Large intestine (tissue), 3 donors: ENCODE data around the gene KCNQ1. TPM values are rescaled to one million over a fixed set of nuclear protein-coding genes. Genes with fewer than 3 reads are reported as not detected.

Source experiments
- DNase-seq, 2 donors: peaks; one replicate each; pipeline versions ENCODE4 v3.0.0 to v3.0.0-alpha.2; 2013
- H3K27ac ChIP-seq: one replicate; pipeline ENCODE4 v1.5.1; 2013; ENCODE audit warnings: low read length
- H3K27me3 ChIP-seq: 2 replicates; pipeline ENCODE4 v1.6.1; 2013; ENCODE audit warnings: low read length; ENCODE audit not compliant: control insufficient read depth, insufficient read depth
- H3K36me3 ChIP-seq: 2 replicates; pipeline ENCODE4 v1.6.1; 2013; ENCODE audit warnings: low read length; ENCODE audit not compliant: control insufficient read depth, insufficient read depth
- H3K4me1 ChIP-seq: one replicate; pipeline ENCODE4 v1.6.1; 2013; ENCODE audit warnings: low read length; ENCODE audit not compliant: control insufficient read depth, insufficient read depth
- H3K4me3 ChIP-seq: one replicate; pipeline ENCODE4 v1.5.1; 2013; ENCODE audit warnings: low read length
- H3K9me3 ChIP-seq: one replicate; pipeline ENCODE4 v1.6.1; 2013; ENCODE audit warnings: mild to moderate bottlenecking, low read depth, low read length, moderate library complexity; ENCODE audit not compliant: control insufficient read depth
- WGBS: methylation state at CpG from one replicate; pipeline ENCODE4 v1.1.5; 2013; ENCODE audit warnings: low lambda C conversion rate; ENCODE audit not compliant: insufficient coverage; 5-methylcytosine and 5-hydroxymethylcytosine counted together
- polyA plus RNA-seq: library from polyadenylated mRNA; unstranded; fragments of 120-200 nt; gene quantifications from one replicate; pipeline ENCODE4 v1.2.1, GENCODE V29; 2013

Gene KCNQ1
- polyA plus RNA-seq, 1 donor, result 19.5 TPM

DNA sequence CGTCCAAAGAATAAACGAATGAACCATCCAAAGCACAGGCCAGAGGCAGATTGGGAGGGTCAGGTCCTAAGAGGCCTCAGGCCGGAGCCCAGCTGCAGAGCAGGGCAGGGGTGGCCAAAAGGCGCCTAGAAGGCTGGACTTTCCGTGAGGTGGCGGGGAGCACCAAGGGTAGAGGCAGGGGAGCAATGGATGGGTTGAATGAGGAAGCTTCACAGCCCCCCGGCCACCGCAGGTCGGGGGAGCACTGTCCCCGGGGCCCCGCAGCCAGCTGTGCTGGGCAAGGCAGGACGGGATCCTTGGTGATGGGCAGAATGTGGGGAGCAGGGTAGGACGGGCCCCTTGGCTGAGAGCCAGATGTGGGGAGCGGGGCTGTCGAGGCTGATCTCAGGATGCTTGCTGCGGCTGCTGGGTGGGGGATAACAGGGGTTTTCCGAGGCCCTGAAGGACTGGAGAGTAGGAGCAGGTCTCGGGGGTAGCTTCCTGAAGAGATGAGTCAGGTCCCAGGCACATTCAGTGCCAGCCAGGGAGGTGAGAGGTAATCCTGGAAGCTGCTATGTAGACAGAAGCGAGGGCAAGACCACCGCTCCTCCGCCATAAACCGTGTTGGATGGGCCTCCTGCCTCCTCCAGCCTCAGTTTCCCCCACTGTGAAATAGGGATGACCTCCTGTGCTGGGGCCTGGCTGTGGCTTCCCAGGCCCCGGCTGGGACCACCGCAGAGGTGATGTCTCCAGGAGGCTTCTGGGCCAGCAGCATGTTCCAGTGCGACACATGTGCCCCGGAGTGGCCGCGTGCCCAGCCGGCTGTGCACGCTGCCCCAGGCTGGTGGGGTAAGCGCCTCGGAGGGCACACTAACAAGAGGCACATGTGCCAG, 289.6 kb downstream of the KCNQ1 start:
- Histone ChIP-seq H3K4me1 (peaks cover 76% of the 10 kb centered on the region), H3K4me3 (no peak overlapping the region), H3K27me3 (no peaks in the 10 kb centered on the region), H3K27ac (no peak overlapping the region), H3K36me3 (no peaks in the 10 kb centered on the region), H3K9me3 (peaks cover 2% of the 10 kb centered on the region)
- no CpG with 5 or more reads among the region's 32 CpGs for WGBS
- DNase-seq, result no peak

DNA sequence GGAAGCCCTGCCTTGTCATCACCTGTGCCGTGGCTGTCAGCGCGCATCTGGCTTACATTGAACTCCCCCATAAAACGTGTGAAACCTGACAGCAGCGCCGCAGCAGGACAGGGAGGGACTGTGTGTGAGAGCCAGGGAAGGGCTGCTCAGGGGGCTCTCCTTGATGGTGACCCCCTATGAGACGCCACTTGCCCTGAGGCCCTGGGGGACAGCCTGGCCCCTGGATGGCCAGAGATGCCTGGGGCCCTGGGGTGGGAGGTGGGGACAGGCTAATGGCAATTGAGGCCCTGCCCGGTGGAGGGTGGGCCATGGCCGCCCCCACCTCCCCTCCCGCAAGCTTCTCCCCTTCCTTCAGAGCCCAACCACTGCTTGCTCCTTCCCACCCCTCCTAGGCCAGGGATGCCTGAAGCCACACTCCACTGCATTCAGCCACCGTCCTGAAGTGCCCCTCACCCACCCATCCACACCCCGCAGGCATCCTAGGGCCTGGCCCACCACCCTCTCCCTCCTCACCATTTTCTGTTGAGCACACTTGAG, 290.3 kb downstream of the KCNQ1 start:
- no peaks in the 10 kb centered on the region for H3K36me3 ChIP-seq
- H3K4me1 ChIP-seq, result peaks cover 76% of the 10 kb centered on the region
- no peak overlapping the region for H3K4me3 ChIP-seq
- DNase-seq, result no peak
- no peak overlapping the region for H3K27ac ChIP-seq
- WGBS, result no CpG with 5 or more reads among the region's 12 CpGs
- no peaks in the 10 kb centered on the region for H3K27me3 ChIP-seq
- peaks cover 2% of the 10 kb centered on the region for H3K9me3 ChIP-seq

DNA sequence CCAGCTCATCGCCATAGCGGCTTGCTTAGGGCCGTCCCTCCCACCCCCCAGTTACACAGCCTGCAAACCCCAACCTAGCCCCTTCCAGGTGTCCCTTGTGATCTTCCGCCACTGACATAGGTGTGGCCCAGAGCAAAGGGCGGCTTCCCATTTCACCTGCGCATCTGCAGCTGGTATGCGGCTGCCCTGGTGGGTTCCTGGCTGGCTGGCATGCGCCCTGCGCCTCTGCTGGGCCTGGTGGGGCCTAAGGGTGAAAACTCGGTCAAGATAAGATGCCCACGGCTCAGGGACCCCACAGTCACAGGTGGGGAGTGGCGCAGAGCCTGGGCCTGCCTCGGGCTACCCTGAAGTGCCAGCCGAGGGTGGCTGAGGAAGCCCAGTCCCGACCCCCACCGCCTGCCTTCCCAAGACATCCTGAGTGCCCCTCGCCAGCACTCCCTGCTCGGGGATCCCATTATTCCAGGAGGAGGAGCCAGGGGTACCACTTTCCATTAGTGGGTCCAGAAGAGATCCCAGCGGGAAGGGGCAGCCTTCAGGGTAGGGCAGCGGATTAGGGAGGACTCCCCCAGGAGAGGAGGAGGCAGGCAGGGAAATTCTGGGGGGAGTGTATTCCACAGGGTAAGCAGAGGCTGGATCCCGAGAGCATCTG, 291.9 kb downstream of the KCNQ1 start:
- H3K9me3 ChIP-seq, result peaks cover 6% of the 10 kb centered on the region
- DNase-seq, result peak; percentile 81 to 85
- WGBS, result no CpG with 5 or more reads among the region's 21 CpGs
- H3K27ac ChIP-seq, result peak overlapping the region; percentile 47
- H3K27me3 ChIP-seq, result no peaks in the 10 kb centered on the region
- H3K4me3 ChIP-seq, result no peak overlapping the region
- peaks cover 75% of the 10 kb centered on the region for H3K4me1 ChIP-seq
- no peaks in the 10 kb centered on the region for H3K36me3 ChIP-seq

DNA sequence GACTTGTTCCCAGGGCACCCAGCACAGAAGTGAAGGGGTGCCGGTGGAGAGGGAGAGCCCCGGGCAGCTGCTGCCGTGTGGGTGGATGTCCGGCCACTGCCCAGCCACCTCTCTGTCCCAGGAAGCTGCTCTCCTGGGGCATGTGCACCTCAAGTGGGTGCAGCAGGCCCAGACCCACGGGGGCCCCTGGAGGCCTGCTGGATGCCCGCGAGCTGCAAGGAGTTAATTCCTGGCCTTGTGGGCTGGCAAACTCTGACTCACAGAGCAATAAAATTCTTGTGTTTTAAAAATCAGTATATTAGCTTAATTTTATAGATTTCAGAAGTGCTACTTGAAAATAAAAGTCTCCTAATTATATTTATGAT, 292.4 kb downstream of the KCNQ1 start:
- WGBS, result no CpG with 5 or more reads among the region's 7 CpGs

DNA sequence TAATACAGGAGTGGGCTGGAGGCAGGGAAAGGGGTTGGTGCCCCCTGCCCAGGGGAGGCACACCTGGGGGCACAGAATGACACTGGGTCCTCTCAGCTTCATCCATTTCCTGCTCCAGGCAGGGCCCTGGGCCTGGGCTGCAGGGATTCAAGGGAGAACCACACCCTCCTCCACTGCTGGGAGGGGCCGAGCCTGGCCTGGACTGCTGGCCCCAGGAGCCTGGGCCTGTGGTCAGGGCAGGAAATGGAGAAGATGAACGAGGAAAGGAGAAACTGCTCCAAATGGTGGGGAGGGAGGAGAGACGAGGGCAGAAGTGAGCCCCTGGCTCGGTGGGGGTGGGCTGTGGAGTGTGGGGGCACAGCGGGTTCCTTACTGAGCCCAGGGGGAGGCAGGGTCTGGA, 293.1 kb downstream of the KCNQ1 start:
- peak overlapping the region; percentile 47 for H3K27ac ChIP-seq
- 0% methylated on average over 1 of the region's 5 CpGs for WGBS
- H3K36me3 ChIP-seq, result no peaks in the 10 kb centered on the region
- no peaks in the 10 kb centered on the region for H3K27me3 ChIP-seq
- DNase-seq, result peak; percentile 72 to 83
- no peak overlapping the region for H3K4me3 ChIP-seq
- peaks cover 4% of the 10 kb centered on the region for H3K9me3 ChIP-seq
- H3K4me1 ChIP-seq, result peaks cover 77% of the 10 kb centered on the region

More for the DNA sequence above, 292.4 kb downstream of the KCNQ1 start:
- H3K9me3 ChIP-seq, result peaks cover 6% of the 10 kb centered on the region
- peak in 1 of 2 donors; percentile 31 for DNase-seq
- H3K27ac ChIP-seq, result peak overlapping the region; percentile 47
- no peaks in the 10 kb centered on the region for H3K36me3 ChIP-seq
- H3K4me3 ChIP-seq, result no peak overlapping the region
- H3K4me1 ChIP-seq, result peaks cover 76% of the 10 kb centered on the region
- H3K27me3 ChIP-seq, result no peaks in the 10 kb centered on the region

DNA sequence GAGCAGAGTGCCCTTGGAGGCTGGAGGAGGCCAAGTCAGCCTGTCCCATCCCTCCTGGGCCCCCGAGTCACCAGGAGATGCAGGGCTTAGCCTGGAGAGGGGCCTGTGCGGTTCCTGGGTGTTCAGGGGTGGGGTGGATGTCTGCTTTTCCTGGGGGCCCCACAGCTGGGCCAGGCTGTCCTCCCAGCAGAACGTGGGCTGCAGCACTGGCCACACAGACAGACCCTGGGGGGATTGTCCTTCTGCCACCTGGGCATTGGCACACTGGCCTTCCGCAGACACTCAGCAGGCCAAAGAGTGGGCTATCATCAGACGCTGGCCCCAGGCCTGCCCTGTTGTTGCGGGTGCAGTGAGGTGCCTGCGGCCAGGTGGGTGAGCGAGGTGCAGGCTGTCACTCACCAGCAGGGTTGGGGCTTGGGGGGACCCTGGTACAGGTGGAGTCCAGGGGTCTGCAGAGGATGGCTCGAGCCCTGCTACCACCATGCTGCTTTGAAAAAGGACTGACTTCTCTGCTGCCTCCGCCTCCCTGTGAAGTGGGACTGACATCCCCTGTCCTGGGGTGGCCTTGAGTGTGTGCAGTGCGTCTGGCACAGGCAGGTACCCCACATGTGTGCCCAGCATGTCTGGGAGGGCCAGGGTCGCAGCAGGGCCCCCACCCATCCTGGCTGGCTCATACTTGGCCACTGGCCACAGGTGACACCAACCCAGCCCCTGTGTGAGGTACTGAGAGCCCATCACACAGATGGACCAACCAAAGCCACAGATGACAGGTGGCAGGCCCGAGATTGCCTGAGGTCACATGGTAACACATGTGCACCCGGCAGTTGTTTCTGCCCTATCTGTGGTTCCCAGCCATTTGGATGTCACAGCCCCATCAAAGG, 294.0 kb downstream of the KCNQ1 start:
- WGBS, result no CpG with 5 or more reads among the region's 14 CpGs
- DNase-seq, result no peak

DNA sequence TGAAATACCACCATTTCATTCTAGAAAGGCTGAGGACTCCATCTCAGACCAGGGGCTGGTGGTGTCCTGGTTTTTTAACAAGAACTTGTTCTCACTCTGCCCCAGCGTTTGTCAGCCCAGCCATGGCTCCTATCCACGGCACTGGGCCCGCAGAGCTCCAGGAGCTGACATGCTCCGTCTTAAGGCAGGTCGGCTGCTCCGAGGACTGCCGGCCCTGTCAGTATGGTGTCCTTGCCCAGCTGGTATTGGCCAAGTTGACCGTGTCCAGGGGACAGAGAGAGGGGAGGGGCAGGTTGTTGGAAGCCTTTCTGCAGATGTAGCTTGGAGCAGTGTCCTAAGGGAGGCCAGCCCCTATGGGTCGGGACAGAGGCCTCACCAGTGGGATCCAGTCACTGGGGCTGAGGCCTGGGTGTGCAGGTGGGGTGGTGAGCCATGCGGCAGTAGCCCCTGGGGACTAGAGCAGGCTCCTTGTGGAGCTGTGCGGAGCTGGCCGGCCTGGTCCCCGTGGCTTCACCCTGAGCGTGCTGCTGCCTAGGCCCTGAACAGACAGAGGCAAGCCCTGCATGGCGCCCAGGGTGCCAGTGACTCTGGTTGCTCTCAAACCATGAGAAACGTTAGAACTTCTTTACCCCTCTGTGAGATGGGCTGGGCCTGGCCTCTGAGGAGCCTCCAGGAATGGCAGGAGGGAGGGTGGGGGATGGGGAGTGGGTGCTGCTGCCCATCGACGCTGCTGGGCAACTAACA, 294.9 kb downstream of the KCNQ1 start:
- Histone ChIP-seq H3K9me3 (peaks cover 4% of the 10 kb centered on the region), H3K27me3 (no peaks in the 10 kb centered on the region), H3K4me3 (no peak overlapping the region), H3K27ac (peak overlapping the region; percentile 11), H3K4me1 (peaks cover 78% of the 10 kb centered on the region), H3K36me3 (no peaks in the 10 kb centered on the region)
- DNase-seq, result no peak
- WGBS, result no CpG with 5 or more reads among the region's 18 CpGs

More for the DNA sequence above, 294.0 kb downstream of the KCNQ1 start:
- Histone ChIP-seq H3K4me1 (peaks cover 78% of the 10 kb centered on the region), H3K27ac (peak overlapping the region; percentile 47), H3K9me3 (peaks cover 4% of the 10 kb centered on the region), H3K4me3 (no peak overlapping the region), H3K27me3 (no peaks in the 10 kb centered on the region), H3K36me3 (no peaks in the 10 kb centered on the region)

DNA sequence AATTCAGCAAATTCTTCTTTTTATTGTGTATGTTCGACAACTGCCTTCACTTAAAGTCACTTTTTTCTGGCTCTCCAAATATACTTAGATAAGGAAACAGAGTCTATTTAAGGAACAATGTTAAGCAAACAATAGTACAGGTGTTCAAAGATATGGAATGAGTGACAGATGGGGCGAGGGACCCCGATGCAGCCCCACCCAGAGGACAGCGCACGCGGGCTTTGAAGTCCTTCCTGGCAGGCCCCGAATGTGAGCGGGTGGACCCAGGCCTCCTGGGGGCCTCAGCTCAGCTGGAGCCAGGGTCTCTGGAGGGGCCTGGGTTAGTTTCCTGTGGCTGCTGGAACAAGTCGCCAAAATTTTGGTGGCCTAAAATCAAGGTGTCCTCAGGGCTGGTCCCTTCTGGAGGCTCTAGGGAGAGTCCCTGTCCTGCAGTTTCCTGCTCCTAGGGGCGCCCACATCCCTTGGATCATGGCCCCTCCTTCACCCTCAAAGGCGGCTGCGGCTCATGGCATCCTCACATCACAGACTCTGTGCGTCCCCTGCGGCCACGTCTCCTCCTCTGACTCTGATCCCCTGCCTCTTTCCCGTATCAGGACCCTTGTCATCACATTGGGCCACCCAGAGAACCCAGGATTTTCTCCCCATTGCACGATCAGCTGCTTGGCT, 295.6 kb downstream of the KCNQ1 start:
- Histone ChIP-seq H3K36me3 (no peaks in the 10 kb centered on the region), H3K27me3 (no peaks in the 10 kb centered on the region), H3K4me1 (peaks cover 73% of the 10 kb centered on the region), H3K9me3 (peaks cover 4% of the 10 kb centered on the region), H3K4me3 (no peak overlapping the region), H3K27ac (peak overlapping the region; percentile 76)
- peak in 1 of 2 donors; percentile 46 for DNase-seq
- WGBS, result no CpG with 5 or more reads among the region's 17 CpGs

DNA sequence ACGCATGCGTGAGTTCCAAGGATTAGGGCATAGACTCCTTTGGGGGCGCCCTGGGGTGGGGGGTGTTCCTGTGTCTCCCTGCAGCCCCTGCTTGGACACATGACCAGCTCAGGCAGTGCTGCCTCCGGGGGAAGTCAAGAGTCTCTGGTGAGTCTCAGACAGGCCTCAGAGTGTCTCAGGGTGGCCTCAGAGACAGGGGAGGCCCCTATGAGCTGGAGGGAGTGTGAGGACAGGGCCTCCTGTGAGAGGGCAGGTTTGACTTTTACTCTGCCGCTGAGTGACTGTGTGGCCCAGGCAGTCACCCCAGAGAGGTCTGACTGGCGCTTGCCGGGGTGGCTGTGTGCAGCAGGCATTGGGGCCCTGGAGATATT, 296.2 kb downstream of the KCNQ1 start:
- peaks cover 69% of the 10 kb centered on the region for H3K4me1 ChIP-seq
- no CpG with 5 or more reads among the region's 7 CpGs for WGBS
- no peak overlapping the region for H3K4me3 ChIP-seq
- peak overlapping the region; percentile 76 for H3K27ac ChIP-seq
- DNase-seq, result peak in 1 of 2 donors; percentile 71
- H3K9me3 ChIP-seq, result peaks cover 4% of the 10 kb centered on the region
- no peaks in the 10 kb centered on the region for H3K27me3 ChIP-seq
- no peaks in the 10 kb centered on the region for H3K36me3 ChIP-seq
